Stimulated activated CD8-positive, alpha-beta memory T cell treated with anti-CD3 and anti-CD28 coated beads, Interleukin-2, amount 100 ng/mL, for 48 hours (primary cell): ENCODE results near the gene CWC25.
A peak's percentile ranks its signal among the peaks of the same experiment; 100 is the strongest.
"Not testable (repeated sequence)": the region's sequence is repeated elsewhere in the genome, so short reads cannot be mapped to it uniquely, and the experiment has no call there.

Source experiments
- DNase-seq, 2 donors: peaks; one replicate each; pipeline ENCODE4 v3.0.0-alpha.2; 2020; ENCODE audit warnings: low read depth in 2 of 2

The CWC25 gene

GRCh38 chr17:38789185-38789584 is 35.9 kb downstream of the CWC25 start:
- no peak for DNase-seq

GRCh38 chr17:38787999-38788398 is 37.1 kb downstream of the CWC25 start:
- DNase-seq, result not testable (repeated sequence)

GRCh38 chr17:38786372-38786771 is 38.7 kb downstream of the CWC25 start:
- DNase-seq, result no peak

- DNase-seq, result no peak
These were observed 41.9 kb downstream of the CWC25 start for GRCh38 chr17:38783227-38783626.

GRCh38 chr17:38779965-38780752 is 45.0 kb downstream of the CWC25 start:
- no peak for DNase-seq

- no peak for DNase-seq
These were observed 47.4 kb downstream of the CWC25 start for GRCh38 chr17:38777641-38778250.

GRCh38 chr17:38773258-38773657 is 51.9 kb downstream of the CWC25 start:
- DNase-seq, result no peak

GRCh38 chr17:38768417-38768816 is 56.7 kb downstream of the CWC25 start:
- no peak for DNase-seq

- no peak for DNase-seq
These were observed 58.8 kb downstream of the CWC25 start for GRCh38 chr17:38766341-38766740.

GRCh38 chr17:38762231-38762630 is 62.9 kb downstream of the CWC25 start:
- DNase-seq, result no peak

GRCh38 chr17:38761612-38762011 is 63.5 kb downstream of the CWC25 start:
- no peak for DNase-seq

GRCh38 chr17:38753071-38753506 is 72.0 kb downstream of the CWC25 start:
- no peak for DNase-seq

- peak; percentile 87 to 95 for DNase-seq
These were observed 72.6 kb downstream of the CWC25 start, which contains the start of gene PSMB3 for GRCh38 chr17:38752308-38753070. Gene PSMB3, plus strand, starts transcription at chr17:38752741. Its CDS starts 86 bp downstream, at chr17:38752827.

- peak; percentile 69 to 82 for DNase-seq
These were observed 73.3 kb downstream of the CWC25 start for GRCh38 chr17:38751808-38752307.

GRCh38 chr17:38751144-38751807 is 73.8 kb downstream of the CWC25 start:
- DNase-seq, result no peak
